HL-60 (cell line): ENCODE data around the gene NSUN6.

ENCODE experiments used
- DNase-seq, 2 experiments: peaks; one replicate each; pipeline ENCODE4 v3.0.0-alpha.2; 2010 to 2020; ENCODE audit warnings: low read depth in 1 of 2, low spot score in 1 of 2
- H3K27ac ChIP-seq: fragments of 250-450 bp; sonication (Bioruptor Pico); replicated peaks from 2 replicates; pipeline ENCODE4 v1.5.1; 2020; ENCODE audit warnings: mild to moderate bottlenecking, moderate library complexity
- H3K27me3 ChIP-seq: fragments of 250-450 bp; sonication (Bioruptor Pico); 2 replicates; pipeline ENCODE4 v1.5.1; 2021; ENCODE audit warnings: mild to moderate bottlenecking, moderate library complexity; ENCODE audit not compliant: insufficient read depth, poor library complexity, severe bottlenecking
- H3K4me3 ChIP-seq: replicated peaks from 2 replicates; pipeline ENCODE4 v1.5.1; 2011; ENCODE audit warnings: mild to moderate bottlenecking, control low read depth, low read length; ENCODE audit not compliant: insufficient read depth
- CTCF ChIP-seq: IDR thresholded peaks from one replicate; pipeline ENCODE4 v1.5.1; 2011; ENCODE audit warnings: low read length, control low read depth, inconsistent platforms; ENCODE audit not compliant: insufficient read depth
- GABPA ChIP-seq: IDR thresholded peaks from 2 replicates; pipeline ENCODE4 v1.6.1; 2012; ENCODE audit warnings: low read depth
- POLR2AphosphoS5 ChIP-seq: IDR thresholded peaks from 2 replicates; pipeline ENCODE4 v1.6.1; 2012; ENCODE audit warnings: low read depth
- SPI1 ChIP-seq: IDR thresholded peaks from 2 replicates; pipeline ENCODE4 v1.6.1; 2012; ENCODE audit warnings: low read depth, mild to moderate bottlenecking, borderline replicate concordance
- TF ChIP-seq, protein P1 (sequence below): IDR thresholded peaks from 2 replicates; pipeline ENCODE4 v1.6.1; 2012; ENCODE audit warnings: low read depth; ENCODE audit not compliant: insufficient replicate concordance

The NSUN6 gene

GRCh38 chr10:18533896-18534295 lies 117.5 kb downstream of the NSUN6 start:
- DNase-seq: no peak
- H3K27ac ChIP-seq: no peak overlapping the region
- TF ChIP-seq POLR2AphosphoS5 (no peak), GABPA (no peak), CTCF (no peak), SPI1 (no peak)
- TF ChIP-seq, protein P1, sequence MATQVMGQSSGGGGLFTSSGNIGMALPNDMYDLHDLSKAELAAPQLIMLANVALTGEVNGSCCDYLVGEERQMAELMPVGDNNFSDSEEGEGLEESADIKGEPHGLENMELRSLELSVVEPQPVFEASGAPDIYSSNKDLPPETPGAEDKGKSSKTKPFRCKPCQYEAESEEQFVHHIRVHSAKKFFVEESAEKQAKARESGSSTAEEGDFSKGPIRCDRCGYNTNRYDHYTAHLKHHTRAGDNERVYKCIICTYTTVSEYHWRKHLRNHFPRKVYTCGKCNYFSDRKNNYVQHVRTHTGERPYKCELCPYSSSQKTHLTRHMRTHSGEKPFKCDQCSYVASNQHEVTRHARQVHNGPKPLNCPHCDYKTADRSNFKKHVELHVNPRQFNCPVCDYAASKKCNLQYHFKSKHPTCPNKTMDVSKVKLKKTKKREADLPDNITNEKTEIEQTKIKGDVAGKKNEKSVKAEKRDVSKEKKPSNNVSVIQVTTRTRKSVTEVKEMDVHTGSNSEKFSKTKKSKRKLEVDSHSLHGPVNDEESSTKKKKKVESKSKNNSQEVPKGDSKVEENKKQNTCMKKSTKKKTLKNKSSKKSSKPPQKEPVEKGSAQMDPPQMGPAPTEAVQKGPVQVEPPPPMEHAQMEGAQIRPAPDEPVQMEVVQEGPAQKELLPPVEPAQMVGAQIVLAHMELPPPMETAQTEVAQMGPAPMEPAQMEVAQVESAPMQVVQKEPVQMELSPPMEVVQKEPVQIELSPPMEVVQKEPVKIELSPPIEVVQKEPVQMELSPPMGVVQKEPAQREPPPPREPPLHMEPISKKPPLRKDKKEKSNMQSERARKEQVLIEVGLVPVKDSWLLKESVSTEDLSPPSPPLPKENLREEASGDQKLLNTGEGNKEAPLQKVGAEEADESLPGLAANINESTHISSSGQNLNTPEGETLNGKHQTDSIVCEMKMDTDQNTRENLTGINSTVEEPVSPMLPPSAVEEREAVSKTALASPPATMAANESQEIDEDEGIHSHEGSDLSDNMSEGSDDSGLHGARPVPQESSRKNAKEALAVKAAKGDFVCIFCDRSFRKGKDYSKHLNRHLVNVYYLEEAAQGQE: no peak
- H3K27me3 ChIP-seq: no peaks in the 10 kb centered on the region
- no peak overlapping the region for H3K4me3 ChIP-seq

DNA sequence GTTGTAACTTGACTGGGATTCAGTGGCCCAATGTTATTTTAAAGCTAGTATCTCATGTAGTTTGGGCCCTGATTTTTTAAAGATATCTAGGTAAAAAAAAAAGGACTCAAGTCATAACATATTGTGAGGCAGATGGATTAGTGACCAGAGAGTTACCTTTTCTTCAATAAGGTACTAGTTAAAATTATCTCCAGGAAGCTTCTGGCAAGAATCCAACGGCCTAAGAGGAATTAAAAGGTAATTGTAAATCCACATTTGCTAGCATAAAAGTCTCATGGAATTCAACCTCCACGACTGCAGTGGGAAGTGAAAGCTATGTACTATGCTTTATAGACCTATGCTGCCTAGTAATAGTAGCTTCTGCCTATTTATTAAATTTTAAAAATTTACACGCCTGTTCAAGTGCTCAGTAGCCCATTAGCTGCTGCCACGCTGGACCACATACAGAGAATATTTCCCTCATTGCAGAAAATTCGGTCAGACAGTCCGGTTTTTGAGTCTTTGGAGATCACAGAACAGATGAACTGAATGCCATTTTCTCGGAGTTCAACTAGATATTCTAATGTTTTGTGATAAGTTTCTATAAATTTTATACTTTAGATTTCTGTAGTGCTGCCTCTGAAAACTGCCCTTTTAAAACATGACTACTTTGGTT lies 118.4 kb downstream of the NSUN6 start:
- TF ChIP-seq, protein P1: no peak
- TF ChIP-seq SPI1 (no peak), POLR2AphosphoS5 (no peak), CTCF (no peak), GABPA (no peak)
- H3K4me3 ChIP-seq: no peak overlapping the region
- DNase-seq: no peak
- H3K27ac ChIP-seq: no peak overlapping the region
- no peaks in the 10 kb centered on the region for H3K27me3 ChIP-seq

DNA sequence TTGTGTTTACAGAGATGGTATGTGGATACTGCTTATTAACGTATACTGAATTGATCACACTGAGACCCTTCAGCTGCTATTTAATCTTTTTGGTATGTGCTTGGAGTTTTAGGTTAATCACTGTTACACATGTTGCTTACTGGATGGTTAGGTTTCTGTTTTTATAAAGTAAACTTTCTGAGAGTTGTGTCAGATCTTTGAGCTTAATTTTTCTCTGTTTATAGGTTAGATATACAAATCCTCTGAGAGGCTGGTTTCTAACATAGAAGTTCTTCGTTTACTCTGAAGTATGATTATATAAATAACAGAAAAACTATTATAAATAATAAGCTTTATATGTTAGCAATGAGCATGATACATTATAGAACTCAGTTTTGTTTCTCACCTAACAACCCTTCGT lies 123.1 kb downstream of the NSUN6 start:
- TF ChIP-seq, protein P1: no peak
- no peak for TF ChIP-seq POLR2AphosphoS5
- no peak for TF ChIP-seq GABPA
- no peak for TF ChIP-seq SPI1
- TF ChIP-seq CTCF: no peak
- no peaks in the 10 kb centered on the region for H3K27me3 ChIP-seq
- H3K27ac ChIP-seq: no peak overlapping the region
- no peak for DNase-seq
- H3K4me3 ChIP-seq: no peak overlapping the region
